Measurements from ENCODE around the gene DAB2.
"Not testable (repeated sequence)": the region's sequence is repeated elsewhere in the genome, so short reads cannot be mapped to it uniquely, and the experiment has no call there.

DAB2 gene

DNA sequence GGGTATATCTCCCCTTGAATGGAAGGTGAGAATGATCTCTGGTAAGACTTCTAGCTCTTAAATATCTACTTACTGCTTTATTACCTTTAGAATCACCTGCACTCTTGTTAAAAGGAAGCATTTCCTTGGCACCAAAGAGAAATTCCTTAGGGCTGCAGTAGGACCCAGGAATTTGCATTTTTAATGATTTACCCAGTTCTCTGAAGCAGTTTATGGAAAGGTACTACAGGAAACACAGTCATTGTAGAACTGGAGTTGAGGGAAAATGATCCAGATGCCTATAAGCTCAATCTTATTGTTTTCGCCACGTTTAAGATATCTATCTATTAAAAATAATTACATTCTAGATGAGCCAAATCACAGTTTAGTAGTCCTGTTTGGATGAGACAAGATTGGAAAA is 51.0 kb downstream of the DAB2 start:
- no peak for DNase-seq

DNA sequence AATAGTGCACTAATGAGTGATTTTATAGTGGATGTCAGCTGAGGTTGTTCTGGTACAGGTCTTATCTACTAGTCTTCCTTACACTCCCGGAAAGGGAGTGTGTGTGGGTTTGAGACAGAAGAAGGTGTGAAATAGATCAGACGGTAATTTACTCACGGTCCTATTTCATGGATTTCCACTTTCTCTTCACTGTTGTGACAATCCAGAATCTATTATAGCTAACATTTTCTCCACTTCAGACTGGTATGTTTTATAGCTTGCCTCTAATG is 53.5 kb downstream of the DAB2 start:
- no peak for DNase-seq

DNA sequence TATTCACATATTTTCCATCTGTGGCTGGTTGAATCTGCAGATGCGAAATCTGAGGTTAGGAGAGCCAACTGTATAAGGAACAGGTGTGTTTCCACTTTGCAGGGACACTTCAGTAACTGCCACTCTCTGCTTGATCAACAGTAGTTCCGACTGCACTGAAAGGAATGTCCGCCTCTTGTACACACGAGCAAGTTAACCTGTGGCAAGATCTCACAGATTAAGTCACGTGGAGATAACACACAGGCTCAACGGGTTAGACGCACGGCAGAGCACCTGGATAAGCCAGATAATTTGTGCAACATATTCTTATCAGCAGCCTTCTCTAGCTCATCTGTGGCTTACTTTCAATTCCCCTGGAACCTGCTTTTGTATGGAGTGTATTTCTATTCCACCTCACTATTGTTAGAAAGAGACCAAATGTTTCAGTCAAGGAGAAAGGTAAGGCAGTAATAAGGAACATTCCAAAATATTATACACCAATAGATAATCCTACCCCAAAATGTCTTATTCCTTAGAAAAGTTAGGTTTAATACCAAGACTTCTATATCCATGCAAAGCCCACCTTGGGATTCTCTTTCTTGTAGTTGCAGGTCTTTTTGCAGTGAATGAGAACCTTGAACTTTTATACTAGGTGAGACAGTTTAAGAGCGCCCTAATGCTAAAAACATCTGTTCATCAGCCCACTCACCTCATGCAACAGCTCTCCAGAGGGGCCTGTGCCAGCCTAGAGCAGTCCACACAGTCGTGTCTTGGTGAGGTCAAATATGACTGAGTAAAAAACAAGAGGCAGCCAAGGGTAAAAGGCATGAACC is 54.0 kb downstream of the DAB2 start:
- no peak for DNase-seq

DNA sequence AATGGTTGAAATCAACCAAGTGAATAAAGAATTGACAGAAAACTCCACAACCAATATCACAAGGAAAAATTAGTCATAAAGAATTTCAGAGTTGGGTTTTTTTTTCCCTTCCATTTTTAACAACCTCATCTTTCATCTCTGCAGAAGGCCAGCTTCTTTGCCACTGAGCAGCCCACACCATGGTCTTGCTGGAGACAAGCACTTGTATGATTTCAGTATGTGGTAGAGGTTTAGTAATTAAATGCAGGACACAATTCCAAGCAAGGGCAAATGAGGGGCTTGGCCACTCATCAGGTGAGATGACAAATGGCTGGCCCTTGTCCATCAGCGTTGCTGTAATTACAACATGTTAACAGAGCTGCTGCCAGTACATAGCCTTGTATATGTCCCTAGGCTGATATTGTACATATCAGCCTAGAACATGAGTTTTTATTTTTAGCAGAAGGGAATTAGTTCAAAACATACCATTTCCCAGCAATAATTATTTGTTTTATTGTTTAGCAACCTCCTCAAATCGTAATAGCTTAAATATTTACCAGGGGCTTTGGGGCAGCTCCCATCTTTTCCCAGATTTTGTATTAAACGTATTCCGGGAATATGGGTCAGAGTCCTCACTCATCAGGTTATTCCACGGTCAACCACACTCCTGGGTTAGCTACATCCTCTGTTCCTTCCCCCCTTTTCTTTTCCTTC is 55.5 kb downstream of the DAB2 start:
- no peak for DNase-seq

DNA sequence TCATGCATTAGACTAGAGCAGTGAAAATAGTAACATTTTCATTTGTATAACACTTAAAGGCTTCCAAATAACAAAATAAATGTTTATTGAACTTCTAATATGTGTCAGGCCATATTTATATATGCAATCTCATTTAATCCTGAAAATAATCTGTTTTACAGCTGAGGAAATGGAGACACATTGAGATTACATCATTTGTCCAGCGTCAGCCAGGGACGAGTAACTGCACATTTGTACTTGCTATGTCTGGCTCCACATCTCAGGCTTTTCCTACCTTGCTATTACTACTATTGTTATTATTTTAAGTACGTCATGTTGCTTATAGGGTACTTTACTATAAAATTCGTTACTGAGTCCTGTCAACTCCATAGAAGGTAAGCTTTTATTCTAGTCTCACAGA is 56.7 kb downstream of the DAB2 start:
- DNase-seq, result no peak

DNA sequence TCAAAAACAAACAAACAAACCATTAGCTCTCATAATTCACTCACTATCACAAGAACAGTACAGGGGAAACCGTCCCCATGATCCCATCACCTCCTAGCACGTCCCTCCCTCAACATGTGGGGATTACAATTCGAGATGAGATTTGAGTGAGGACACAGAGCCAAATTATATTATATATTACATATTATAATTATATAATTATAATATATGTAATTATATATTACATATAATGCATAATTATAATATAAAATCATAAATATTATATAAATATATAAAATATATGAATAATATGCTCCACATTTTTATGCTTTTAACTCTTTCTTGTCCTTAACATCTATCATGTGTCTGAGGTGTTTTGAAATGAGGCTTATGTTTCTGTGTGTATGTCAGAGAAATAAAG is 57.1 kb downstream of the DAB2 start:
- DNase-seq, result no peak

DNA sequence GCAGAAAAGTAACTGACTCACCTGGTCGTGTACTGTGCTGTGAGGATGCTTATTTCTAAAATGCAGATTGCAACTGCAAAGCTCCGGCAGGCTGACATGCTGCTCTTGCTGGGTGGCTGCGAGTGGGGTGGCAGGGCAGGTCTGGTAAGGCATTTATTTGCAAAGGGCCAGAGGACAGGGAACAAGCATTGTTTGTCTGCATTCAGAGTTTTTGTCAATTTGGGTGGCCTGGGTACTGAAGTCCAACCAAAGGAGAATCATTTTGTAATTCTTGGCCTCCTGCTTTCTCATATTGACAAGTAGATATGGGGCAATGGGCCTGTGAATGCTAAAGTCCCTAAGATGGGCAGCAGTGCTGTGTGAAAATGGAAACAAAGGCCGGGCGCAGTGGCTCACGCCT is 60.4 kb downstream of the DAB2 start, which contains the start of gene C9:
TSS of gene C9 (minus strand) at position 129 of the 400 bp plus-strand sequence. CDS start at position 98, 31 bp downstream.
- DNase-seq, result no peak

DNA sequence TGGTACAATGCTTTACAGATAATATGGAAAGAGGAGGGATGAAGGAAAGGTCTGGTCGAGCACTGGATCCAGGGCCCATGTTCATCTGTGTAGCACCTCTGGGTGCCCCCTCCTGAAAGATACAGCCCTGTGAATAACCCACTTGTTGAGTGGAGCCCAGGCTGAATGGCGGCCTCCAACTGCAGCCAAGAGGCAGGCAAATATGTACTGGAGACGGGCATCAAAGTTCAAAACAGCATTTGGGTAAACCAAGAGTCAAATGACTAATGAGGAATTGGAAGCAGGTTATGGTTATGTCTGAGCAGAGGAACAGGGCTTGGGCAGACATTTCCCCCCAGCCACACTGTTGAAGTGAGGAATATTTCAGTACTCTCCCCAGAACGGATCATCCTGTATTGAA is 61.6 kb downstream of the DAB2 start:
- no peak for DNase-seq

DNA sequence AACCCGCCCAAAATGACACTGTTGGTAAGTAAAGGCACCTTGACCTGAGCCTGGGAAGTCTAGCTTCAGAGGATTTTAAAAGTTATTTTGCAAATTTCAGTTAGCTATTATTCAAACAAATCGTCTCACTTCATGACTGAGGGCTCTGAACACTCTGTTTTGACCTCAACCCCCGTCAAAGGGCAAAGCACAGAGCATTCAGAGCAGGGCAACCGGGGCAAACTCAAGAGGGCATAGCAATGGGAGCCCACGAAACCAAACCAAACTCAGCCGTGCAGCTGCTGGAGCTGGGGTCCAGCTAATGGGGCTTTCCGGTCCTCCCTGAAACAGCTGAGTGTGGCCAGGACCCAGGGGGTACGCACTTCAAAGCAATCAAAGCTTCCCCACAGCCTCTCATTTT is 62.1 kb downstream of the DAB2 start:
- no peak for DNase-seq

DNA sequence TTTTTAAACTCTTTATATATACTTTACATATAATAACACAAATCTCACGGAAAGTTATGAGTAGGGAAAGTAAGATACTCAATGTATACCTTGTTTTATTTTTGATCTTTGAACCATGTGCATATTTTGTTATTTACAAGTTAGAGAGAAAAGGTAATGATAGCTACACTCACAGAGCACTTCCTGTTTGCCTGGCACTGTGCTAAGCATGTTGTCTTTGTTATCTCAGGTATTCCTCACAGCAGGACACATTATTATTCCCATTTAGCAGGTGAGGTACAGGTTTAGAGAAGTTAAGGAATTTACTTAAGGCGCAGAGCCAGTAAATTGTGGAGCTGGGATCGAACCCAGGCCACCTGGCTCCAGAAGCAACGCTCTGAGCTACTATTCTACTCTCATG is 63.5 kb downstream of the DAB2 start:
- no peak for DNase-seq

DNA sequence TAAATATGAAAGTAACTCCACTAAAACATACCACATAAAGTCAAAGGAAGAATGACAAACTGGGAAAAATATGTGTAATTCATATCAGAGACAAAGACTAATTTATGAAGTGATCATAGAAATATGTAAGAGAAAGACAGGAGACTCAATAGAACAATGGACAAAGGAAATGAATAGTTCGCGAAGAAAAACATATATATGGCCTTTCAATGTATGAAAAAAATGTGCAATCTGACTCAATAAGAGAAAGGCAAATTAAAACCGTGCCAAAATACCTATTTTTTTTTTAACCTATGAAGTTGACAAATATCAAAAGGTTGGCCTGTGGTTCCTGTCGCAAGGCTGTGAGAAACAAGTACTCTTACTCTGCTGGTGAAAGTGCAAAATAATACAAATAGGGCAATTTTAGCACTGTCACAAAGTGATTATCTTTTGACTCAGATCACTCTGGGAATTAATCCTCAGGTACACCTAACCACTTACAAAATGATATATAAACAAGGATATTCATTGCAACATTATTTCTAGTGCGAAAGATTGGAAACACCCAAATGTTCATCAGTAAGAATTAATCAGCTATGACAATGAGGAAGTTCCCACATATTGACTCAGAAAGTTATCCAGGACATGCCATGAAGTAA is 64.2 kb downstream of the DAB2 start:
- no peak for DNase-seq

DNA sequence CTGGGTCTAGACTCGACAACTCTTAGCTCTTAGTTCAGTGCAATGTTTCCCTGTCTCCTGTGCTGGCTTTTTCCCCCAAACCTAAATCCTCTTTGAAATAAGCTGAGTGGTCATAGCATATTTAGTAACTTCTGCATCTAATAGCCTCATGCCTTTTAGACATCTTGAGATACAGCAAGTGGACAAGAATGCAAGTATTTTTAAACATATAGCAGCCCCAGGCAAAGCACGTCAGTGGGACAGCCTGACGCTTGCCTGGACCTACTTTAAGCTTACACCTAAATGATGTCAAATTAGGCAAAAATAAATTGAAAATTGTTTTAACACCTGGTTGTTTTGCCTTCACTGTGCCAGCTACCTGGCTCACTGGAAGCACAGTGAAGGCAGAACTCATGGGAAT is 68.5 kb downstream of the DAB2 start:
- no peak for DNase-seq

DNA sequence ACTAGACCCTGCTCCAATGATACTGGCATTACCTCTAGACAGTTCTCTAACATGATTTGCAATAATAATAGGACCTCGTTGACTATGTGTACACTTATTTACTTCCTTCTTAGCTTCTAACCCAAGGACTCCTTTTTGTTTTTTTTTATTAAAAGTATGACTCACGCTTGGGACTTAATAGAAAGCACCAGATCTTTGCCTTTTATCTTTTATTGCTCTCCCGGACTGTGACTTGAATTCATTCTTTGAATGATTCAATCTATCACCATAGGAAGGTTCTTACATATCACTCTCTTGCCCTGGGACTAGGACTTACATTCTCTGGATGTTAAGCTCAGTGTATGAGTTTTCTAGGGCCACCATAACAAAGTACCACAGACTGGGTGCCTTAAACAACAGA is 69.5 kb downstream of the DAB2 start:
- no peak for DNase-seq

DNA sequence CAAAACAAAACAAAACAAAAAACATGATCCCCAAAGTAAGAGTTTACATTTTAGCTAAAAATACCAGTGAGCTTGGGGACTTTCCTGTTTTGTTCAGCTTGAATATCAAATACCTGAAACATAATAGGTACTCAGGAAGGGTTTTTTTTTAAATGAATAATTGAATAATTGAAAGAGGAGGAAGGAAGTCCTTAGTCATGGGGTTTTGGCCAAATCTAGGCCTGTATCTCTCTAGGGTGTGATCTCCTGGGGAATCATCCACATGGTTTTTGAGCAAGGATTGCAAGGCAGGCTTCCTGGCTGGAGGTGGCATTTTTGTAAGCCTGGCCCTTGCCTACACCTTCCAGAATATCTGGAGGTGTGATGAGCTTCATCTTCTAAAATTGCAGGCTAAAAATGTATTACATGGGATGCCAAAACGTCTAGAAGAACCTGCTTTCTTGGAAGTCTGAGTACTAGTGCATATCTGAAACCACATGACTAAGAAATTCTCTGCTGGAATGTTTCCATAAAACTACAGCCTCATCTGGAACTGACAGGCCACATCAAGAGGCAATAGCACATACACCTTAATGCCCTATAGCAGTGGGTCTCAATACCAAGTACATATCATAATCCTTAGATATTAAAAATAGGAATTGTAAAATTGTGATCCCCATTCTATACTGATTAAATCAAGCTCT is 70.9 kb downstream of the DAB2 start:
- DNase-seq, result no peak

DNA sequence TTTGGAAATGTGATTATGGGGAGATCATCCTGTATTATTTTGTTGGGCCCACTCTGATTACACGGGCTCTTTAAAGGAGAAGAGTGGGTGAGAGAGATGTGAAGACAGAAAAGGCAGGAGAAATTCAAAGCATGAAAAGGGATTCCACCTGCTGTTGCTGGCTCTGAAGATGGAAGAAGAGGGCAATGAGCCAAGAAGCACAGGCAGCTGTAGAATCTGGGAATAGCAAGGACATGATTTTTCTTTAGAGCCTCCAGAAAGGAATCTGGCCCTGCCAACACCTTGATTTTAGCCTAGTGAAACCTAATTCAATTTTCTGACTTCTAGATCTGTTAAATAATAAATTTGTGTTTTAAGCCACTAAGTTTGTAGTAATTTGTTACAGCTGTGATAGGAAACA is 71.8 kb downstream of the DAB2 start:
- no peak for DNase-seq

DNA sequence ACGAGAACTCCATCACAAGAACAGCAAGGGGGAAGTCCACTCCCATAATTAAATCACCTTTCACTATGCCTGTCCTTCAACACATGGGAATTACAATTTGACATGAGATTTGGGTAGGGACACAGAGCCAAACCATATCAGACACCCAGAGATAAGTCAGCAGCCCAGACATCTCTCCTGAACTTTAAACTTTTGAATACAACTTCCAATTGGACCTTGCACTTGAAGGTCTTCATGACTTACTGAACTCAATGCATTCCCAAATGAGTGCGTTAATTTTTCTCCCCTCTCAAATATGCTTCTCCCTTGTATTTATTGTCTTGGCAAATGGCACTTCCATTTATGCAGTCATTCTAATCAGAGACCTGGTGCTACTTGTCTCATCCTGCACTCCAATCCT is 72.6 kb downstream of the DAB2 start:
- no peak for DNase-seq

DNA sequence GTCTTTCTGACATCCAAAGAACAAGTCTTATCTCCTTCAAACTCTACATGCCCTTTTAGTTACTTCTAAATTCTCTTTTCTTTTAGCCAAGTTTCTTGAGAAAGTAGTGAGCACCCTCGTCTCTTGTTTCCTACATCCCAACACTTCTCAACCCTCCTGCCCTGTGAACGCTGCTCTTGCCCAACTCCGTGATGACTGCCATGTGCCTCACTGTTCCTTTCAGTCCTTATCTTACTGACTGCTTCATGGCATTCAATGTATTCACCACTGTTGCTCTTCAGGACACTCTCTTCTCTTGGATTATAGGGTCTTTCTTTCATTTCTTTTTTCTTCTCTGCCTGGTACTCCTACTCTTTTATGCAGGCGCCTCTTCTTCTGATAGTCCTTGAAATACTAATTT is 75.3 kb downstream of the DAB2 start:
- no peak for DNase-seq

DNA sequence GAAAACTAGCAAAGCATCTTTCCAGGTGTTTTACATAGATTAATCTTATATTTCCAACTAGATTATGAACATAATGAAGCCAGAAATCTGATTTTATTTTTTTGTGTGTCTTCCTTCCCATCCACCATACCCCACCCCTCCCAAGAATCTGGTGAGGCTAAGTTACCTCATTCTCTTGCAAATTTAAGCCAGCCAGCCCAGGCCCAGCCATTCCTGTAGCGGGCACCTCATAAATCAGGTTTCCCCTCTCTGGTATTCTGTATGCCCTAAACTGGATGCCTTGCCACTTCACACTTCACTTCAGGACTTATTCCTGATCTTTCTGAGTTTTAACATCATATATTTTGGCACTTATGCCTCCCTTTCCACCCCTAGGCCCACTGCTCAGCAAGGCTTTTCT is 82.3 kb downstream of the DAB2 start:
- DNase-seq, result no peak

DNA sequence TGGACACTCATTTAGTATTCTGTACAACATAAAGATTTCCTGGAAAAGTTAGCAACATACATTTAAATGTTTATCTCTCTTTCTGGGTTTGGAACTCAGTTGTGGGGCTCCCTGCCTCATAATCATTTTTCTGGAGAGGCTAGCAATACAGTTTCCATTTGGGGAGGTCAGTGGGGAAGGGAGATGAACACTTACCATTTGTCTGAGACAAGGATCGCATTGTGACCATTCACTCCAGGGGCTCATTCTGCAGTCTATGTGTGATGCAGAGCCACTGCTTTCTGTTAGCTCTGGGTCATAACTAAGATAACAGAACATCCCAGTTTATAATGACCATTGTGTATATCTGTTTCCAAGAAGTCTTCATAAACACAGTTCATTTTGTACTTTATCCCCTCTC is 82.9 kb downstream of the DAB2 start:
- DNase-seq, result no peak

DNA sequence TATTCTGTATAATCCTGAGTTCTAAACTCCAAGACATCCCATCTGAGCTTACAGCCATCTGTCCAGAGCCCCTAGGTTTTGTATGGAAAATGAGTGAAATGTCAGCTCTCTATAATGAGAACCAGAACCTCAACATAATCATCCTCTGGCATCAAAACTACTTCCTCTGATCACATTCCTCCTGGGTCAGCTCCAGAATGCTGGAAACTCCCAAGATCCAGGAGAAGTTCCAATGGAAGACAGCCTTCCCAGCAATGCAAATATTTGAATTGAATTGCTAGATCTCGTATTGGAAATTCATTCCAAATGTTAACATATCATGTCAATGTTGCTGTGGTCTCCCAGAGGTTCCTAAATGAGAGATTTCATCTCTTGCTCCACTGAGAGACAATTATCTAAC is 84.3 kb downstream of the DAB2 start:
- DNase-seq, result no peak

DNA sequence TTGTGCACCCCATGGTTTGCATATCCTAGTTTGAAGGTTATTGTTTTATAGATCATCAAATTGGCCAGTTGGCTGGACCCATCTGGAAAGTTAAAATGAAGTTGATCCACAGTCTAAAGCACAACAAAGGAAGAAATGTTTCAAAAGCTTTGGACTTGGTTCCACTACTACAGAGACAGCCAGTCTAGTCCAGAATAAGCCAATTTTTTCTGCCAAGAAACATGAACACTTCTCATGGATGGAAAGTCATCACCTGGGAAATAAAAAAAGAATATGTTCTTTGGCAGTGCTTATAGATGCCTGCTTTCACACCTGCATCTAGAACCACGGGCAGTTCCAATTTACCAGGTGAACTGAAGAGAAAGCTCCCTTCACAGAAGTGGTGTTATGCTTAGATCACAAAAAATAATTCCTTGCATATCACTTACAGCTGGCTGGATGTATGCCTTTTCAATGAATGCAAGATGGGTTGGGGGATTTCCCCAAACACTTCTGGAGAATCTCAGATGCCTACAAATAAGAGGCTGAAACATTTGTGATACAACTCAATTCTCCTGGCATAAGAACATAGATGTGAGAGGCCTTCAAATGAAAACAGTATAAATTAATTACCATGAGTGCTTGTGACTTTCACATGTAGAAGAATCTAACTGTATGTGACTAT is 87.4 kb downstream of the DAB2 start:
- DNase-seq, result no peak

DNA sequence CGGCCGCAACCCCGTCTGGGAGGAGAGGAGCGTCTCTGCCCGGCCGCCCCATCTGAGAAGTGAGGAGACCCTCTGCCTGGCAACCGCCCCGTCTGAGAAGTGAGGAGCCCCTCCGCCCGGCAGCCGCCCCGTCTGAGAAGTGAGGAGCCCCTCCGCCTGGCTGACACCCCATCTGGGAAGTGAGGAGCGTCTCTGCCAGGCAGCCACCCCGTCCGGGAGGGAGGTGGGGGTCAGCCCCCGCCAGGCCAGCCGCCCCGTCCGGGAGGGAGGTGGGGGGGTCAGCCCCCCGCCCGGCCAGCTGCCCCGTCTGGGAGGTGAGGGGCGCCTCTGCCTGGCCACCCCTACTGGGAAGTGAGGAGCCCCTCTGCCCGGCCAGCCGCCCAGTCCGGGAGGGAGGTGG is 90.5 kb downstream of the DAB2 start:
- not testable (repeated sequence) for DNase-seq

DNA sequence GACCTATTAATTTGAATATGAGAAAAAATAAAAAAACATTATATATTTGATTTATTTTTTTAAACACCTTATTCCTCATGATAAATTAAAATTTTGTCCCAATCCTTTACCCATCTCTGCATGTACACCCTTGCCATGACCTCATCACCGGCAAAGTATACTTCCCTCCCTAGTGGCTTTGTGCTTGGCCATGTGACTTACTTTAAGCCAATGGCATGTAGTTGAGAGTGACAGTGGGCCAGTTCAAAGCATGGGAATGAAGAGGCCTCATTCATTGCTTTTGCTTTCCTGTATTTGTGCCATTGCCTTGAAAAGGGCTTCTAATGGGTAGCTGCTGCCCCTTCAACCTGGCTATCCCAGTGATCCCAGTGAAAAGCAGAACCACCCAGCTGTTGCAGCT is 91.7 kb downstream of the DAB2 start:
- no peak for DNase-seq

Measured in activated CD4-positive, alpha-beta T cell treated with anti-CD3 and anti-CD28 coated beads for 48 hours (primary cell).